ENCODE data around the gene HDAC4. TPM values are rescaled to one million over a fixed set of nuclear protein-coding genes. Genes with fewer than 3 reads are reported as not detected.

Gene HDAC4
- total and polyA plus RNA-seq, 2 experiments from 2014 or later, result 8.1 to 41.8 TPM

DNA sequence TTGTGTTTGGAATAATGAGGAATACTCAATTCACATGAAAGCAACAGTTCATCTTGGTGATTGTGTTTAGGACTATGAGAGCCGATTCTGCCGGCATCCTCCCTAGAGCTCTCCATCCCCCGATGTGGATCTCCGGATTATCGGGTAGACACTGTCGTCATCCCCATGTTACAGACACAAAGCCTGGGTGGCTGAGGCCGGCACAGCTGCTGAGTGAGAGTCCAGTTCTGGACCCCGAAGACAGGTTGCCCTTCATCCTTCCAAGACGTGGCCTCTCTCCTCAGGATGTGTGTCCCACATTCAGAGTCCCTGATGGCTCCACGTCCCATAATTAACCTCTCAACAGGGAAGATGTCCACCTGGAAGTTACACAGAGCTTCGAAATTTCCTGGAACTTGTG, 129.3 kb downstream of the HDAC4 start (continued):
- TF ChIP-seq, protein P1, sequence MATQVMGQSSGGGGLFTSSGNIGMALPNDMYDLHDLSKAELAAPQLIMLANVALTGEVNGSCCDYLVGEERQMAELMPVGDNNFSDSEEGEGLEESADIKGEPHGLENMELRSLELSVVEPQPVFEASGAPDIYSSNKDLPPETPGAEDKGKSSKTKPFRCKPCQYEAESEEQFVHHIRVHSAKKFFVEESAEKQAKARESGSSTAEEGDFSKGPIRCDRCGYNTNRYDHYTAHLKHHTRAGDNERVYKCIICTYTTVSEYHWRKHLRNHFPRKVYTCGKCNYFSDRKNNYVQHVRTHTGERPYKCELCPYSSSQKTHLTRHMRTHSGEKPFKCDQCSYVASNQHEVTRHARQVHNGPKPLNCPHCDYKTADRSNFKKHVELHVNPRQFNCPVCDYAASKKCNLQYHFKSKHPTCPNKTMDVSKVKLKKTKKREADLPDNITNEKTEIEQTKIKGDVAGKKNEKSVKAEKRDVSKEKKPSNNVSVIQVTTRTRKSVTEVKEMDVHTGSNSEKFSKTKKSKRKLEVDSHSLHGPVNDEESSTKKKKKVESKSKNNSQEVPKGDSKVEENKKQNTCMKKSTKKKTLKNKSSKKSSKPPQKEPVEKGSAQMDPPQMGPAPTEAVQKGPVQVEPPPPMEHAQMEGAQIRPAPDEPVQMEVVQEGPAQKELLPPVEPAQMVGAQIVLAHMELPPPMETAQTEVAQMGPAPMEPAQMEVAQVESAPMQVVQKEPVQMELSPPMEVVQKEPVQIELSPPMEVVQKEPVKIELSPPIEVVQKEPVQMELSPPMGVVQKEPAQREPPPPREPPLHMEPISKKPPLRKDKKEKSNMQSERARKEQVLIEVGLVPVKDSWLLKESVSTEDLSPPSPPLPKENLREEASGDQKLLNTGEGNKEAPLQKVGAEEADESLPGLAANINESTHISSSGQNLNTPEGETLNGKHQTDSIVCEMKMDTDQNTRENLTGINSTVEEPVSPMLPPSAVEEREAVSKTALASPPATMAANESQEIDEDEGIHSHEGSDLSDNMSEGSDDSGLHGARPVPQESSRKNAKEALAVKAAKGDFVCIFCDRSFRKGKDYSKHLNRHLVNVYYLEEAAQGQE (IDR thresholded peaks at IDR 0.05; ENCODE audit: unreplicated experiment), result no peak

DNA sequence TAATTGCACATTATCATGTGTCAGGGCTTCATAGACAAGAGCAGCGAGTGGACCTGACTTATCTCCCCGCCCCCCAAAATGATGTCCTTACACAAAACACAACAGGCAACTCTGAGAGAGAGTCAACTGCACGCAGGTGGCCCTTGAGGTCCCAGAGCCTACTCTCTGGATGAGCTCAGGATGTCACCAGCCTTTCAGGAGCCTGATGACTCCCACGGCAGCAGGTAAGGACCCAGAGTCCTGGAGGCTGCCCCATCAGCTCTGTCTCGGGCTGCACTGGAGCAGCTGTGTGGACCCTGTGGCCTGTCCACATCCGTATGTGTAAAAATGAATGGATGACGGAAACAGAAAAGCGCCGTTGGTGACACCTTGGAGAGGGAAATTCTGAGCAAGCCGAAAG, 130.9 kb downstream of the HDAC4 start:
- Histone ChIP-seq H4K20me1 (replicated peaks; ENCODE audit: insufficient read depth) (peaks cover 10% of the 10 kb centered on the region), H3K4me2 (no peak overlapping the region), H3F3A (replicated peaks; ENCODE audit: low read depth) (no peaks in the 10 kb centered on the region), H3K27me3 (ENCODE audit: insufficient read depth) (no peaks in the 10 kb centered on the region), H3K79me2 (replicated peaks; ENCODE audit: insufficient read depth) (peaks cover 98% of the 10 kb centered on the region), H3K36me3 (ENCODE audit: insufficient read depth) (no peaks in the 10 kb centered on the region), H3K4me1 (ENCODE audit: insufficient read depth) (peaks cover 31% of the 10 kb centered on the region), H2AFZ (no peak overlapping the region), H3K4me3 (no peak overlapping the region), H3K9me2 (ENCODE audit: insufficient read depth) (no peaks in the 10 kb centered on the region), H3K27ac (ENCODE audit: low read depth) (no peak overlapping the region)
- H3K27ac Mint-ChIP-seq, result 0 out of 2 replicates have a peak overlapping the region, but pooled peaks have one; percentile 15
- no peaks in the 10 kb centered on the region for H3K36me3 Mint-ChIP-seq (ENCODE audit: low read depth)
- peaks cover 82% of the 10 kb centered on the region for H3K4me1 Mint-ChIP-seq
- peaks cover 2% of the 10 kb centered on the region; the same call in 1 of the 3 replicates for H3K9me3 Mint-ChIP-seq
- ATAC-seq (no peak), DNase-seq (ENCODE audit: low spot score) (no peak)
- H3K27me3 Mint-ChIP-seq (ENCODE audit: insufficient read depth, low read depth, poor library complexity), result peaks cover 14% of the 10 kb centered on the region
- H3K4me3 Mint-ChIP-seq, result no peak overlapping the region
- TF ChIP-seq EZH2 (IDR thresholded peaks at IDR 0.05; ENCODE audit: low read depth, unreplicated experiment) (no peak), JUNB (IDR thresholded peaks at IDR 0.05; ENCODE audit: unreplicated experiment) (no peak), EZH2phosphoT487 (IDR thresholded peaks at IDR 0.05; ENCODE audit: unreplicated experiment) (no peak), NANOG (IDR thresholded peaks at IDR 0.05; ENCODE audit: borderline replicate concordance) (no peak), ZNF331 (CRISPR knock-in tag; IDR thresholded peaks at IDR 0.05; ENCODE audit: low read depth) (no peak)
- TF ChIP-seq, protein P2, sequence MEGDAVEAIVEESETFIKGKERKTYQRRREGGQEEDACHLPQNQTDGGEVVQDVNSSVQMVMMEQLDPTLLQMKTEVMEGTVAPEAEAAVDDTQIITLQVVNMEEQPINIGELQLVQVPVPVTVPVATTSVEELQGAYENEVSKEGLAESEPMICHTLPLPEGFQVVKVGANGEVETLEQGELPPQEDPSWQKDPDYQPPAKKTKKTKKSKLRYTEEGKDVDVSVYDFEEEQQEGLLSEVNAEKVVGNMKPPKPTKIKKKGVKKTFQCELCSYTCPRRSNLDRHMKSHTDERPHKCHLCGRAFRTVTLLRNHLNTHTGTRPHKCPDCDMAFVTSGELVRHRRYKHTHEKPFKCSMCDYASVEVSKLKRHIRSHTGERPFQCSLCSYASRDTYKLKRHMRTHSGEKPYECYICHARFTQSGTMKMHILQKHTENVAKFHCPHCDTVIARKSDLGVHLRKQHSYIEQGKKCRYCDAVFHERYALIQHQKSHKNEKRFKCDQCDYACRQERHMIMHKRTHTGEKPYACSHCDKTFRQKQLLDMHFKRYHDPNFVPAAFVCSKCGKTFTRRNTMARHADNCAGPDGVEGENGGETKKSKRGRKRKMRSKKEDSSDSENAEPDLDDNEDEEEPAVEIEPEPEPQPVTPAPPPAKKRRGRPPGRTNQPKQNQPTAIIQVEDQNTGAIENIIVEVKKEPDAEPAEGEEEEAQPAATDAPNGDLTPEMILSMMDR (conservative IDR thresholded peaks at IDR 0.05; ENCODE audit: low read depth in 2 of 2), result no peak
- TF ChIP-seq, protein P3, sequence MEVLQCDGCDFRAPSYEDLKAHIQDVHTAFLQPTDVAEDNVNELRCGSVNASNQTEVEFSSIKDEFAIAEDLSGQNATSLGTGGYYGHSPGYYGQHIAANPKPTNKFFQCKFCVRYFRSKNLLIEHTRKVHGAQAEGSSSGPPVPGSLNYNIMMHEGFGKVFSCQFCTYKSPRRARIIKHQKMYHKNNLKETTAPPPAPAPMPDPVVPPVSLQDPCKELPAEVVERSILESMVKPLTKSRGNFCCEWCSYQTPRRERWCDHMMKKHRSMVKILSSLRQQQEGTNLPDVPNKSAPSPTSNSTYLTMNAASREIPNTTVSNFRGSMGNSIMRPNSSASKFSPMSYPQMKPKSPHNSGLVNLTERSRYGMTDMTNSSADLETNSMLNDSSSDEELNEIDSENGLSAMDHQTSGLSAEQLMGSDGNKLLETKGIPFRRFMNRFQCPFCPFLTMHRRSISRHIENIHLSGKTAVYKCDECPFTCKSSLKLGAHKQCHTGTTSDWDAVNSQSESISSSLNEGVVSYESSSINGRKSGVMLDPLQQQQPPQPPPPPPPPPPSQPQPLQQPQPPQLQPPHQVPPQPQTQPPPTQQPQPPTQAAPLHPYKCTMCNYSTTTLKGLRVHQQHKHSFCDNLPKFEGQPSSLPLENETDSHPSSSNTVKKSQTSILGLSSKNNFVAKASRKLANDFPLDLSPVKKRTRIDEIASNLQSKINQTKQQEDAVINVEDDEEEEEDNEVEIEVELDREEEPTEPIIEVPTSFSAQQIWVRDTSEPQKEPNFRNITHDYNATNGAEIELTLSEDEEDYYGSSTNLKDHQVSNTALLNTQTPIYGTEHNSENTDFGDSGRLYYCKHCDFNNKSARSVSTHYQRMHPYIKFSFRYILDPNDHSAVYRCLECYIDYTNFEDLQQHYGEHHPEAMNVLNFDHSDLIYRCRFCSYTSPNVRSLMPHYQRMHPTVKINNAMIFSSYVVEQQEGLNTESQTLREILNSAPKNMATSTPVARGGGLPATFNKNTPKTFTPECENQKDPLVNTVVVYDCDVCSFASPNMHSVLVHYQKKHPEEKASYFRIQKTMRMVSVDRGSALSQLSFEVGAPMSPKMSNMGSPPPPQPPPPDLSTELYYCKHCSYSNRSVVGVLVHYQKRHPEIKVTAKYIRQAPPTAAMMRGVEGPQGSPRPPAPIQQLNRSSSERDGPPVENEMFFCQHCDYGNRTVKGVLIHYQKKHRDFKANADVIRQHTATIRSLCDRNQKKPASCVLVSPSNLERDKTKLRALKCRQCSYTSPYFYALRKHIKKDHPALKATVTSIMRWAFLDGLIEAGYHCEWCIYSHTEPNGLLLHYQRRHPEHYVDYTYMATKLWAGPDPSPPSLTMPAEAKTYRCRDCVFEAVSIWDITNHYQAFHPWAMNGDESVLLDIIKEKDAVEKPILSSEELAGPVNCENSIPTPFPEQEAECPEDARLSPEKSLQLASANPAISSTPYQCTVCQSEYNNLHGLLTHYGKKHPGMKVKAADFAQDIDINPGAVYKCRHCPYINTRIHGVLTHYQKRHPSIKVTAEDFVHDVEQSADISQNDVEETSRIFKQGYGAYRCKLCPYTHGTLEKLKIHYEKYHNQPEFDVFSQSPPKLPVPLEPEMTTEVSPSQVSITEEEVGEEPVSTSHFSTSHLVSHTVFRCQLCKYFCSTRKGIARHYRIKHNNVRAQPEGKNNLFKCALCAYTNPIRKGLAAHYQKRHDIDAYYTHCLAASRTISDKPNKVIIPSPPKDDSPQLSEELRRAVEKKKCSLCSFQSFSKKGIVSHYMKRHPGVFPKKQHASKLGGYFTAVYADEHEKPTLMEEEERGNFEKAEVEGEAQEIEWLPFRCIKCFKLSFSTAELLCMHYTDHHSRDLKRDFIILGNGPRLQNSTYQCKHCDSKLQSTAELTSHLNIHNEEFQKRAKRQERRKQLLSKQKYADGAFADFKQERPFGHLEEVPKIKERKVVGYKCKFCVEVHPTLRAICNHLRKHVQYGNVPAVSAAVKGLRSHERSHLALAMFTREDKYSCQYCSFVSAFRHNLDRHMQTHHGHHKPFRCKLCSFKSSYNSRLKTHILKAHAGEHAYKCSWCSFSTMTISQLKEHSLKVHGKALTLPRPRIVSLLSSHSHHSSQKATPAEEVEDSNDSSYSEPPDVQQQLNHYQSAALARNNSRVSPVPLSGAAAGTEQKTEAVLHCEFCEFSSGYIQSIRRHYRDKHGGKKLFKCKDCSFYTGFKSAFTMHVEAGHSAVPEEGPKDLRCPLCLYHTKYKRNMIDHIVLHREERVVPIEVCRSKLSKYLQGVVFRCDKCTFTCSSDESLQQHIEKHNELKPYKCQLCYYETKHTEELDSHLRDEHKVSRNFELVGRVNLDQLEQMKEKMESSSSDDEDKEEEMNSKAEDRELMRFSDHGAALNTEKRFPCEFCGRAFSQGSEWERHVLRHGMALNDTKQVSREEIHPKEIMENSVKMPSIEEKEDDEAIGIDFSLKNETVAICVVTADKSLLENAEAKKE (CRISPR knock-in tag; IDR thresholded peaks at IDR 0.05), result no peak
- TF ChIP-seq, protein P4, sequence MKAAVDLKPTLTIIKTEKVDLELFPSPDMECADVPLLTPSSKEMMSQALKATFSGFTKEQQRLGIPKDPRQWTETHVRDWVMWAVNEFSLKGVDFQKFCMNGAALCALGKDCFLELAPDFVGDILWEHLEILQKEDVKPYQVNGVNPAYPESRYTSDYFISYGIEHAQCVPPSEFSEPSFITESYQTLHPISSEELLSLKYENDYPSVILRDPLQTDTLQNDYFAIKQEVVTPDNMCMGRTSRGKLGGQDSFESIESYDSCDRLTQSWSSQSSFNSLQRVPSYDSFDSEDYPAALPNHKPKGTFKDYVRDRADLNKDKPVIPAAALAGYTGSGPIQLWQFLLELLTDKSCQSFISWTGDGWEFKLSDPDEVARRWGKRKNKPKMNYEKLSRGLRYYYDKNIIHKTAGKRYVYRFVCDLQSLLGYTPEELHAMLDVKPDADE (IDR thresholded peaks at IDR 0.05), result no peak

Data from GM23338 (cell line).